GM21723 (cell line): Measurements from ENCODE around the gene CD79A.

Source experiments
- ATAC-seq: cut with Tn5 transposase; IDR thresholded peaks from one replicate; pipeline ENCODE4 v1.9.1; 2021; ENCODE audit warnings: mild to moderate bottlenecking, moderate library complexity; ENCODE audit not compliant: unreplicated experiment

The CD79A gene

GRCh38 chr19:41929536-41930071, 52.5 kb downstream of the CD79A start:
- ATAC-seq = no peak

- ATAC-seq = no peak
Measured at GRCh38 chr19:41930322-41930722, 53.2 kb downstream of the CD79A start.
